Measurements from ENCODE around the gene THSD4. TPM values are rescaled to one million over a fixed set of nuclear protein-coding genes. Genes with fewer than 3 reads are reported as not detected.

Gene THSD4
- polyA plus RNA-seq, 1 donor from 2014 or later: 0.46 TPM

- Histone ChIP-seq H3K9me3 (ENCODE audit: low read length) (no peaks in the 10 kb centered on the region), H3K4me2 (ENCODE audit: low read length) (no peak overlapping the region), H3K4me3 (ENCODE audit: low read length) (no peak overlapping the region), H3F3A (ENCODE audit: insufficient read depth, low read length, poor library complexity, severe bottlenecking) (no peaks in the 10 kb centered on the region), H3K9ac (ENCODE audit: low read length) (no peak overlapping the region), H3K27me3 (ENCODE audit: insufficient read depth, low read depth, low read length) (no peaks in the 10 kb centered on the region), H3K27ac (ENCODE audit: low read length) (no peak overlapping the region), H4K20me1 (ENCODE audit: insufficient read depth) (no peaks in the 10 kb centered on the region), H2AFZ (ENCODE audit: low read depth, low read length) (no peak overlapping the region), H3K36me3 (ENCODE audit: insufficient read depth, low read length) (no peaks in the 10 kb centered on the region), H3K79me2 (replicated peaks; ENCODE audit: insufficient read depth, low read length) (no peaks in the 10 kb centered on the region), H3K9me2 (ENCODE audit: insufficient read depth, low read length) (no peaks in the 10 kb centered on the region)
- TF ChIP-seq, protein P1, sequence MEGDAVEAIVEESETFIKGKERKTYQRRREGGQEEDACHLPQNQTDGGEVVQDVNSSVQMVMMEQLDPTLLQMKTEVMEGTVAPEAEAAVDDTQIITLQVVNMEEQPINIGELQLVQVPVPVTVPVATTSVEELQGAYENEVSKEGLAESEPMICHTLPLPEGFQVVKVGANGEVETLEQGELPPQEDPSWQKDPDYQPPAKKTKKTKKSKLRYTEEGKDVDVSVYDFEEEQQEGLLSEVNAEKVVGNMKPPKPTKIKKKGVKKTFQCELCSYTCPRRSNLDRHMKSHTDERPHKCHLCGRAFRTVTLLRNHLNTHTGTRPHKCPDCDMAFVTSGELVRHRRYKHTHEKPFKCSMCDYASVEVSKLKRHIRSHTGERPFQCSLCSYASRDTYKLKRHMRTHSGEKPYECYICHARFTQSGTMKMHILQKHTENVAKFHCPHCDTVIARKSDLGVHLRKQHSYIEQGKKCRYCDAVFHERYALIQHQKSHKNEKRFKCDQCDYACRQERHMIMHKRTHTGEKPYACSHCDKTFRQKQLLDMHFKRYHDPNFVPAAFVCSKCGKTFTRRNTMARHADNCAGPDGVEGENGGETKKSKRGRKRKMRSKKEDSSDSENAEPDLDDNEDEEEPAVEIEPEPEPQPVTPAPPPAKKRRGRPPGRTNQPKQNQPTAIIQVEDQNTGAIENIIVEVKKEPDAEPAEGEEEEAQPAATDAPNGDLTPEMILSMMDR (IDR thresholded peaks at IDR 0.05; ENCODE audit: poor library complexity, severe bottlenecking): no peak
- TF ChIP-seq RAD21 (conservative IDR thresholded peaks at IDR 0.05) (no peak), TAF1 (IDR thresholded peaks at IDR 0.05; ENCODE audit: low read depth) (no peak), EZH2 (IDR thresholded peaks at IDR 0.05; ENCODE audit: borderline replicate concordance, insufficient read depth, low read length, poor library complexity, severe bottlenecking) (no peak), POLR2AphosphoS5 (IDR thresholded peaks at IDR 0.05) (no peak)
Observed at GRCh38 chr15:71627188-71627587, 511.9 kb downstream of the THSD4 start.

DNA sequence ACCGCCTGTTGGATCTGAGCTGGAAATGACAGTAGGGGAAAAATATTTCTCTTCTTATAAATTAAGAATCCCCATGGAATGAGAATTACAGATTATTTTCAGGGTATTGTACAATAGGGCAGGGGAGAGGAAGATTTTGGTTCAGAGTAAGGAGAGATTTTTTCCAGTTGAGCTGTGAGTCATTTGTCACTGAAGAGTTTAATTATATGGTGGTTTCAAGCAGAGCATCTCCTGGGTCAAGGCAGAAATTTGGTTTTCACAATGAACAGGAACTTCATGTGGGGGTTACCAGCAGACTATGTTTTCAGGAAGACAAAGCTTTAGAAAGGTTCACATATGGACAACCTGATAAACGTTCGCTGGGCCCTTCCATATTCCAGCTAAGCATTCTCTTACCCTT lies 512.3 kb downstream of the THSD4 start:
- no peaks in the 10 kb centered on the region for H3F3A ChIP-seq (ENCODE audit: insufficient read depth, low read length, poor library complexity, severe bottlenecking)
- no peaks in the 10 kb centered on the region for H4K20me1 ChIP-seq (ENCODE audit: insufficient read depth)
- H3K79me2 ChIP-seq (replicated peaks; ENCODE audit: insufficient read depth, low read length): no peaks in the 10 kb centered on the region
- H2AFZ ChIP-seq (ENCODE audit: low read depth, low read length): no peak overlapping the region
- H3K9me3 ChIP-seq (ENCODE audit: low read length): no peaks in the 10 kb centered on the region
- H3K4me2 ChIP-seq (ENCODE audit: low read length): no peak overlapping the region
- no peak overlapping the region for H3K27ac ChIP-seq (ENCODE audit: low read length)
- H3K36me3 ChIP-seq (ENCODE audit: insufficient read depth, low read length): no peaks in the 10 kb centered on the region
- TF ChIP-seq REST (IDR thresholded peaks at IDR 0.05; ENCODE audit: borderline replicate concordance) (no peak), TAF1 (IDR thresholded peaks at IDR 0.05; ENCODE audit: low read depth) (no peak), MXI1 (conservative IDR thresholded peaks at IDR 0.05; ENCODE audit: poor library complexity, severe bottlenecking) (no peak), EP300 (conservative IDR thresholded peaks at IDR 0.05; ENCODE audit: poor library complexity, severe bottlenecking) (no peak), EZH2 (IDR thresholded peaks at IDR 0.05; ENCODE audit: borderline replicate concordance, insufficient read depth, low read length, poor library complexity, severe bottlenecking) (no peak), POLR2AphosphoS5 (IDR thresholded peaks at IDR 0.05) (no peak), RAD21 (conservative IDR thresholded peaks at IDR 0.05) (no peak), SMC3 (conservative IDR thresholded peaks at IDR 0.05; ENCODE audit: poor library complexity) (no peak)
- TF ChIP-seq, protein P1 (IDR thresholded peaks at IDR 0.05; ENCODE audit: poor library complexity, severe bottlenecking): no peak
- H3K9me2 ChIP-seq (ENCODE audit: insufficient read depth, low read length): no peaks in the 10 kb centered on the region
- H3K9ac ChIP-seq (ENCODE audit: low read length): no peak overlapping the region
- no peak overlapping the region for H3K4me3 ChIP-seq (ENCODE audit: low read length)
- H3K27me3 ChIP-seq (ENCODE audit: insufficient read depth, low read depth, low read length): no peaks in the 10 kb centered on the region

Data from neural cell (in vitro differentiated cells).